PC-9 (cell line): Measurements from ENCODE around the gene TRIM37.

ENCODE experiments used
- CTCF ChIP-seq: fragments of 200-600 bp; sonication (generic); conservative IDR thresholded peaks from 2 replicates; pipeline ENCODE4 v1.6.1; 2017; ENCODE audit warnings: mixed run types, antibody characterized with exemption, mild to moderate bottlenecking, moderate library complexity
- EZH2 ChIP-seq: fragments of 200-600 bp; sonication (generic); IDR thresholded peaks from 2 replicates; pipeline ENCODE4 v1.8.0; 2017; ENCODE audit warnings: antibody characterized with exemption, low read depth

GRCh38 chr17:59097876-59098275 is 8.8 kb downstream of the TRIM37 start:
- no peak for TF ChIP-seq CTCF
- TF ChIP-seq EZH2, result no peak
